ENCODE measurements around the gene CDR2L. TPM values are rescaled to one million over a fixed set of nuclear protein-coding genes. Genes with fewer than 3 reads are reported as not detected.
A peak's percentile ranks its signal among the peaks of the same experiment; 100 is the strongest.

The CDR2L gene
- polyA plus RNA-seq, 2 of the 4 experiments (the other 2 are of a cell fraction) = 18.5 to 34.0 TPM

- no peak for DNase-seq (ENCODE audit: low read depth in 1 of 2, low spot score in 1 of 2)
- Histone ChIP-seq H3K4me1 (peaks cover 62% of the 10 kb centered on the region), H3K4me3 (no peak overlapping the region), H3K27ac (peak overlapping the region; percentile 94 to 95), H3K9me3 (no peaks in the 10 kb centered on the region), H3K4me2 (peak overlapping the region; percentile 93)
- CTCF ChIA-PET = interaction anchor here (0.7 to 17.5 kb wide), 6 partner anchors 10 to 73 kb away, joined by 3 to 332 read pairs (median 8); partner anchors contain the start of genes MRPL58 and OTOP2
- WGBS (ENCODE audit: missing lambda C conversion rate) = 38% methylated on average over 2 of the region's 2 CpGs
- POLR2A ChIA-PET = interaction anchor here (7.5 kb wide), 1 partner anchor 20 kb away, joined by 107 read pairs; the partner anchor contains the start of gene MRPL58
- ATAC-seq = no peak
- no peak for TF ChIP-seq GATA3 (IDR thresholded peaks at IDR 0.05; ENCODE audit: borderline replicate concordance)
- no peak for TF ChIP-seq CHD2 (IDR thresholded peaks at IDR 0.05; ENCODE audit: low read length, partially characterized antibody)
- no peak for TF ChIP-seq CBX2 (IDR thresholded peaks at IDR 0.05; ENCODE audit: borderline replicate concordance, low read depth)
- no peak for TF ChIP-seq RARB (CRISPR knock-in tag; IDR thresholded peaks at IDR 0.05)
- FAIRE-seq = no peak
These were observed 4.8 kb downstream of the CDR2L start for GRCh38 chr17:74992223-74992622.

GRCh38 chr17:74994440-74994839, 7.0 kb downstream of the CDR2L start:
- peak in 1 of 2 experiments; percentile 15; a peak in 2 of 4 replicates for TF ChIP-seq CEBPB (IDR thresholded peaks at IDR 0.05)
- TF ChIP-seq PHF8 (IDR thresholded peaks at IDR 0.05; ENCODE audit: borderline replicate concordance, low read depth) = no peak
- DNase-seq (ENCODE audit: low read depth in 1 of 2, low spot score in 1 of 2) = no peak
- Histone ChIP-seq H3K4me1 (peaks cover 54% of the 10 kb centered on the region), H3K4me2 (peak overlapping the region; percentile 11; the same call in 1 of the 3 replicates), H3K4me3 (no peak overlapping the region), H3K9me3 (no peaks in the 10 kb centered on the region), H3K27ac (peak overlapping the region; percentile 43 to 95; a peak in 4 of 6 replicates)
- no peak for FAIRE-seq
- no peak for ATAC-seq
- CTCF ChIA-PET = interaction anchor here (0.8 to 17.5 kb wide), 9 partner anchors 11 to 102 kb away, joined by 3 to 332 read pairs (median 4); partner anchors contain the start of genes MRPL58 and OTOP2
- POLR2A ChIA-PET = interaction anchor here (0.6 kb wide), 1 partner anchor 12 kb away, joined by 4 read pairs; no protein-coding TSS in a partner anchor
- WGBS (ENCODE audit: missing lambda C conversion rate) = 83% methylated on average over 7 of the region's 7 CpGs

DNA sequence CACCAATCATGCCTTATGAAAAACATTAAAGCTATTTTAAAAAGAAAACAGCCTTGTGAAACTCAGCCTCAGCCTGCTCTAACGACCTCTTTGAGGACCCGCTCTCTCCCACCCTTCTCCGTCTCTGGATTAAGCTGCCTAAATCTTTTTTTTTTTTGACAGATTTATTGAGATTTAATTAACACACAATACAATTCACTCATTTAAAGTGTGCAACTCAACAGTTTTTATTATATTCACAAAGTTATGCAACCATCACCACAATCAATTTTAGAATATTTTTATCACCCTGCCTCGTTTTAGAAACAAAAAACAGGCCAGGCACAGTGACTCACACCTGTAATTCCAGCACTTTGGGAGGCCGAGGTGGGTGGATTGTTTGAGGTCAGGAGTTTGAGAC, 8.4 kb downstream of the CDR2L start:
- CTCF ChIA-PET = interaction anchor here (2.4 to 17.5 kb wide), 3 partner anchors 8 to 35 kb away, joined by 9 to 332 read pairs (median 181); partner anchors contain the start of genes CDR2L and MRPL58
- WGBS (ENCODE audit: missing lambda C conversion rate) = 79% methylated on average over 5 of the region's 5 CpGs
- no peaks in the 10 kb centered on the region for H3K9me3 ChIP-seq
- no peak overlapping the region for H3K4me3 ChIP-seq
- POLR2A ChIA-PET = interaction anchor here (2.0 kb wide), 1 partner anchor 17 kb away, joined by 6 read pairs; the partner anchor contains the start of gene MRPL58
- DNase-seq (ENCODE audit: low read depth in 1 of 2, low spot score in 1 of 2) (no peak), ATAC-seq (no peak), FAIRE-seq (no peak)
- no peak overlapping the region for H3K4me2 ChIP-seq
- H3K4me1 ChIP-seq = peaks cover 40% of the 10 kb centered on the region
- no peak overlapping the region for H3K27ac ChIP-seq
- TF ChIP-seq SMC3 (IDR thresholded peaks at IDR 0.05) (no peak), TP53 (CRISPR knock-in tag; IDR thresholded peaks at IDR 0.05) (no peak), NFE2L2 (conservative IDR thresholded peaks at IDR 0.05; ENCODE audit: low read length) (no peak), POLR2AphosphoS2 (conservative IDR thresholded peaks at IDR 0.05; ENCODE audit: low read length) (no peak), JUNB (IDR thresholded peaks at IDR 0.05) (no peak), EP300 (IDR thresholded peaks at IDR 0.05) (no peak), RNF2 (IDR thresholded peaks at IDR 0.05; ENCODE audit: borderline replicate concordance, low read depth) (no peak), PHF8 (IDR thresholded peaks at IDR 0.05; ENCODE audit: borderline replicate concordance, low read depth) (no peak), FOSL2 (IDR thresholded peaks at IDR 0.05) (no peak), FOSL2 (CRISPR knock-in tag; IDR thresholded peaks at IDR 0.05) (no peak), PBX3 (IDR thresholded peaks at IDR 0.05) (no peak), JUN (IDR thresholded peaks at IDR 0.05) (no peak), ZNF302 (CRISPR knock-in tag; IDR thresholded peaks at IDR 0.05) (no peak), USF2 (IDR thresholded peaks at IDR 0.05) (no peak)
- TF ChIP-seq, protein P1, sequence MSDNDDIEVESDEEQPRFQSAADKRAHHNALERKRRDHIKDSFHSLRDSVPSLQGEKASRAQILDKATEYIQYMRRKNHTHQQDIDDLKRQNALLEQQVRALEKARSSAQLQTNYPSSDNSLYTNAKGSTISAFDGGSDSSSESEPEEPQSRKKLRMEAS (IDR thresholded peaks at IDR 0.05) = no peak
- TF ChIP-seq, protein P2, sequence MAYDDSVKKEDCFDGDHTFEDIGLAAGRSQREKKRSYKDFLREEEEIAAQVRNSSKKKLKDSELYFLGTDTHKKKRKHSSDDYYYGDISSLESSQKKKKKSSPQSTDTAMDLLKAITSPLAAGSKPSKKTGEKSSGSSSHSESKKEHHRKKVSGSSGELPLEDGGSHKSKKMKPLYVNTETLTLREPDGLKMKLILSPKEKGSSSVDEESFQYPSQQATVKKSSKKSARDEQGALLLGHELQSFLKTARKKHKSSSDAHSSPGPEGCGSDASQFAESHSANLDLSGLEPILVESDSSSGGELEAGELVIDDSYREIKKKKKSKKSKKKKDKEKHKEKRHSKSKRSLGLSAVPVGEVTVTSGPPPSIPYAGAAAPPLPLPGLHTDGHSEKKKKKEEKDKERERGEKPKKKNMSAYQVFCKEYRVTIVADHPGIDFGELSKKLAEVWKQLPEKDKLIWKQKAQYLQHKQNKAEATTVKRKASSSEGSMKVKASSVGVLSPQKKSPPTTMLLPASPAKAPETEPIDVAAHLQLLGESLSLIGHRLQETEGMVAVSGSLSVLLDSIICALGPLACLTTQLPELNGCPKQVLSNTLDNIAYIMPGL (CRISPR knock-in tag; IDR thresholded peaks at IDR 0.05; ENCODE audit: borderline replicate concordance) = no peak
- TF ChIP-seq, protein P3, sequence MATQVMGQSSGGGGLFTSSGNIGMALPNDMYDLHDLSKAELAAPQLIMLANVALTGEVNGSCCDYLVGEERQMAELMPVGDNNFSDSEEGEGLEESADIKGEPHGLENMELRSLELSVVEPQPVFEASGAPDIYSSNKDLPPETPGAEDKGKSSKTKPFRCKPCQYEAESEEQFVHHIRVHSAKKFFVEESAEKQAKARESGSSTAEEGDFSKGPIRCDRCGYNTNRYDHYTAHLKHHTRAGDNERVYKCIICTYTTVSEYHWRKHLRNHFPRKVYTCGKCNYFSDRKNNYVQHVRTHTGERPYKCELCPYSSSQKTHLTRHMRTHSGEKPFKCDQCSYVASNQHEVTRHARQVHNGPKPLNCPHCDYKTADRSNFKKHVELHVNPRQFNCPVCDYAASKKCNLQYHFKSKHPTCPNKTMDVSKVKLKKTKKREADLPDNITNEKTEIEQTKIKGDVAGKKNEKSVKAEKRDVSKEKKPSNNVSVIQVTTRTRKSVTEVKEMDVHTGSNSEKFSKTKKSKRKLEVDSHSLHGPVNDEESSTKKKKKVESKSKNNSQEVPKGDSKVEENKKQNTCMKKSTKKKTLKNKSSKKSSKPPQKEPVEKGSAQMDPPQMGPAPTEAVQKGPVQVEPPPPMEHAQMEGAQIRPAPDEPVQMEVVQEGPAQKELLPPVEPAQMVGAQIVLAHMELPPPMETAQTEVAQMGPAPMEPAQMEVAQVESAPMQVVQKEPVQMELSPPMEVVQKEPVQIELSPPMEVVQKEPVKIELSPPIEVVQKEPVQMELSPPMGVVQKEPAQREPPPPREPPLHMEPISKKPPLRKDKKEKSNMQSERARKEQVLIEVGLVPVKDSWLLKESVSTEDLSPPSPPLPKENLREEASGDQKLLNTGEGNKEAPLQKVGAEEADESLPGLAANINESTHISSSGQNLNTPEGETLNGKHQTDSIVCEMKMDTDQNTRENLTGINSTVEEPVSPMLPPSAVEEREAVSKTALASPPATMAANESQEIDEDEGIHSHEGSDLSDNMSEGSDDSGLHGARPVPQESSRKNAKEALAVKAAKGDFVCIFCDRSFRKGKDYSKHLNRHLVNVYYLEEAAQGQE (IDR thresholded peaks at IDR 0.05) = no peak

Measured in A549 (cell line).